ENCODE data around the gene JAM2.
"Not testable (repeated sequence)": the region's sequence is repeated elsewhere in the genome, so short reads cannot be mapped to it uniquely, and the experiment has no call there.

The JAM2 gene

GRCh38 chr21:25647647-25648046 lies 8.6 kb downstream of the JAM2 start:
- no peak for DNase-seq

- no peak for DNase-seq
Observed at GRCh38 chr21:25649146-25649545, 10.1 kb downstream of the JAM2 start.

- no peak for DNase-seq
Observed at GRCh38 chr21:25656412-25656811, 17.4 kb downstream of the JAM2 start.

GRCh38 chr21:25657140-25657539 lies 18.1 kb downstream of the JAM2 start:
- no peak for DNase-seq

GRCh38 chr21:25658427-25659035 lies 19.5 kb downstream of the JAM2 start:
- DNase-seq, result no peak

- no peak for DNase-seq
Observed at GRCh38 chr21:25660233-25660632, 21.2 kb downstream of the JAM2 start.

GRCh38 chr21:25664491-25664931 lies 25.5 kb downstream of the JAM2 start:
- DNase-seq, result no peak

- no peak for DNase-seq
Observed at GRCh38 chr21:25670726-25671125, 31.7 kb downstream of the JAM2 start.

GRCh38 chr21:25676451-25676850 lies 37.4 kb downstream of the JAM2 start:
- no peak for DNase-seq

- DNase-seq, result no peak
Observed at GRCh38 chr21:25682382-25682781, 43.3 kb downstream of the JAM2 start.

GRCh38 chr21:25687787-25688186 lies 48.7 kb downstream of the JAM2 start:
- DNase-seq, result no peak

- no peak for DNase-seq
Observed at GRCh38 chr21:25688275-25689155, 49.5 kb downstream of the JAM2 start.

GRCh38 chr21:25689226-25689625 lies 50.2 kb downstream of the JAM2 start:
- no peak for DNase-seq

- no peak for DNase-seq
Observed at GRCh38 chr21:25691976-25692375, 52.9 kb downstream of the JAM2 start.

GRCh38 chr21:25695461-25695860 lies 56.4 kb downstream of the JAM2 start:
- DNase-seq, result not testable (repeated sequence)

- no peak for DNase-seq
Observed at GRCh38 chr21:25700741-25701140, 61.7 kb downstream of the JAM2 start.

GRCh38 chr21:25701529-25701928 lies 62.5 kb downstream of the JAM2 start:
- no peak for DNase-seq

GRCh38 chr21:25708467-25709065 lies 69.5 kb downstream of the JAM2 start:
- DNase-seq, result peak; percentile 29

- no peak for DNase-seq
Observed at GRCh38 chr21:25709684-25710265, 70.7 kb downstream of the JAM2 start.

GRCh38 chr21:25710550-25710949 lies 71.5 kb downstream of the JAM2 start:
- no peak for DNase-seq

- DNase-seq, result not testable (repeated sequence)
Observed at GRCh38 chr21:25714066-25714465, 75.0 kb downstream of the JAM2 start.

GRCh38 chr21:25717491-25718147 lies 78.6 kb downstream of the JAM2 start:
- DNase-seq, result no peak

GRCh38 chr21:25721987-25722386 lies 82.9 kb downstream of the JAM2 start:
- DNase-seq, result no peak

Data from stimulated activated CD4-positive, alpha-beta T cell treated with anti-CD3 and anti-CD28 coated beads, Interleukin-4, amount 100 ng/mL, for 1 hour (primary cell).